A549 treated with Mapracorat at 1 μM for 4 hours (cell line): Measurements from ENCODE around the gene PCDHA4. TPM values are rescaled to one million over a fixed set of nuclear protein-coding genes. Genes with fewer than 3 reads are reported as not detected.

ENCODE experiments used
- total RNA-seq: library from RNA; stranded (reverse); fragments of 200-300 nt; extraction: Qiagen RNA extraction; gene quantifications from 5 replicates; pipeline ENCODE4 v1.2.3, GENCODE V29; 2022

Gene PCDHA4
- total RNA-seq, result 1.5 to 1.8 TPM (median 1.7 TPM) in 5 replicates

GRCh38 chr5:140806834-140807775, at the start of gene PCDHA4:
TSS of gene PCDHA4 (plus strand) at chr5:140807068.

GRCh38 chr5:140785905-140786686, 20.8 kb upstream of the PCDHA4 start, which contains the start of gene PCDHA1:
TSS of gene PCDHA1 (plus strand) at chr5:140786140.

GRCh38 chr5:140794595-140795258, 12.1 kb upstream of the PCDHA4 start, which contains the start of gene PCDHA2:
TSS of gene PCDHA2 (plus strand) at chr5:140794852.

GRCh38 chr5:140800816-140801493, 5.9 kb upstream of the PCDHA4 start, which contains the start of gene PCDHA3:
TSS of gene PCDHA3 (plus strand) at chr5:140801057.

GRCh38 chr5:140821375-140822280, 14.8 kb downstream of the PCDHA4 start, which contains the start of gene PCDHA5:
TSS of gene PCDHA5 (plus strand) at chr5:140821613.

GRCh38 chr5:140827704-140828361, 21.0 kb downstream of the PCDHA4 start, which contains the start of gene PCDHA6:
TSS of gene PCDHA6 (plus strand) at chr5:140827960. CDS start at chr5:140828092, 132 bp downstream.

GRCh38 chr5:140833993-140834392, 27.1 kb downstream of the PCDHA4 start, which contains the start of gene PCDHA7:
TSS of gene PCDHA7 (plus strand) at chr5:140834269. CDS start at chr5:140834384, 115 bp downstream.

GRCh38 chr5:140840978-140841962, 34.4 kb downstream of the PCDHA4 start, which contains the start of gene PCDHA8:
TSS of gene PCDHA8 (plus strand) at chr5:140841187. CDS start at chr5:140841322, 135 bp downstream.

GRCh38 chr5:140848139-140849102, 41.6 kb downstream of the PCDHA4 start, which contains the start of gene PCDHA9:
TSS of gene PCDHA9 (plus strand) at chr5:140848382. CDS start at chr5:140848496, 114 bp downstream.

GRCh38 chr5:140855772-140856674, 49.2 kb downstream of the PCDHA4 start, which contains the start of gene PCDHA10:
TSS of gene PCDHA10 (plus strand) at chr5:140855897. CDS start at chr5:140856049, 152 bp downstream.

Other genes starting within 250 kb of the PCDHA4 start
- gene SRA1, start 249.6 kb upstream of the PCDHA4 start, total RNA-seq, result 38.4 to 48.2 TPM (median 43.4 TPM) in 5 replicates
- gene APBB3, start 242.5 kb upstream of the PCDHA4 start, total RNA-seq, result 3.9 to 7.5 TPM (median 6.1 TPM) in 5 replicates
- gene SLC35A4, start 242.2 kb upstream of the PCDHA4 start, total RNA-seq, result 74.1 to 79.0 TPM (median 75.3 TPM) in 5 replicates
- 3.4 to 4.7 TPM (median 4.3 TPM) in 5 replicates for gene CD14, start 173.9 kb upstream of the PCDHA4 start, total RNA-seq
- 8.4 to 14.4 TPM (median 13.0 TPM) in 5 replicates for gene TMCO6, start 167.6 kb upstream of the PCDHA4 start, total RNA-seq
- gene NDUFA2, start 159.4 kb upstream of the PCDHA4 start, total RNA-seq, result 113 to 119 TPM (median 117 TPM) in 5 replicates
- gene IK, start 159.2 kb upstream of the PCDHA4 start, total RNA-seq, result 86.3 to 123 TPM (median 89.1 TPM) in 5 replicates
- gene WDR55, start 142.2 kb upstream of the PCDHA4 start, total RNA-seq, result 27.2 to 30.4 TPM (median 27.7 TPM) in 5 replicates
- 0.66 to 1.0 TPM (median 0.88 TPM) in 5 replicates for gene DND1, start 133.5 kb upstream of the PCDHA4 start, total RNA-seq
- 70.9 to 83.6 TPM (median 77.9 TPM) in 5 replicates for gene HARS1, start 115.7 kb upstream of the PCDHA4 start, total RNA-seq
- gene HARS2, start 115.6 kb upstream of the PCDHA4 start, total RNA-seq, result 34.5 to 42.6 TPM (median 36.4 TPM) in 5 replicates
- 80.7 to 116 TPM (median 88.0 TPM) in 5 replicates for gene ZMAT2, start 106.6 kb upstream of the PCDHA4 start, total RNA-seq
- 0.06 to 0.23 TPM (median 0.14 TPM) in 5 replicates for gene PCDHA1, start 20.9 kb upstream of the PCDHA4 start, total RNA-seq
- 0.10 TPM in 1 of 5 replicates, not detected in the others for gene PCDHA2, start 12.2 kb upstream of the PCDHA4 start, total RNA-seq
- gene PCDHA3, start 6.0 kb upstream of the PCDHA4 start, total RNA-seq, result 0.71 to 1.1 TPM (median 0.99 TPM) in 5 replicates
- 0.64 to 0.87 TPM (median 0.77 TPM) in 5 replicates for gene PCDHA5, start 14.5 kb downstream of the PCDHA4 start, total RNA-seq
- gene PCDHA6, start 20.9 kb downstream of the PCDHA4 start, total RNA-seq, result 0.06 to 0.08 TPM in 2 of 5 replicates, not detected in the others
- gene PCDHA7, start 27.2 kb downstream of the PCDHA4 start, total RNA-seq, result 0.09 to 0.15 TPM (median 0.12 TPM) in 4 of 5 replicates, not detected in the other
- 0.05 to 0.07 TPM (median 0.06 TPM) in 4 of 5 replicates, not detected in the other for gene PCDHA8, start 34.1 kb downstream of the PCDHA4 start, total RNA-seq
- 0.02 TPM in 1 of 5 replicates, not detected in the others for gene PCDHA9, start 41.3 kb downstream of the PCDHA4 start, total RNA-seq
- gene PCDHA10, start 48.8 kb downstream of the PCDHA4 start, total RNA-seq, result 0.01 to 0.06 TPM (median 0.03 TPM) in 4 of 5 replicates, not detected in the other
- 0.04 to 0.08 TPM (median 0.06 TPM) in 4 of 5 replicates, not detected in the other for gene PCDHA11, start 61.9 kb downstream of the PCDHA4 start, total RNA-seq
- gene PCDHA12, start 68.2 kb downstream of the PCDHA4 start, total RNA-seq, result 2.8 to 3.2 TPM (median 3.0 TPM) in 5 replicates
- gene PCDHA13, start 75.1 kb downstream of the PCDHA4 start, total RNA-seq, result 0.05 to 0.06 TPM in 2 of 5 replicates, not detected in the others
- 1.6 to 2.3 TPM (median 2.0 TPM) in 5 replicates for gene PCDHAC1, start 119.2 kb downstream of the PCDHA4 start, total RNA-seq
- 3.5 to 4.8 TPM (median 3.9 TPM) in 5 replicates for gene PCDHAC2, start 159.4 kb downstream of the PCDHA4 start, total RNA-seq
- not detected in 5 replicates for gene PCDHB1, start 244.3 kb downstream of the PCDHA4 start, total RNA-seq